HG03520 (cell line): ENCODE results near the gene NRARP.

Experiments used
- ATAC-seq: cut with Tn5 transposase; IDR thresholded peaks from one replicate; pipeline ENCODE4 v1.9.1; 2021; ENCODE audit warnings: mild to moderate bottlenecking, moderate library complexity; ENCODE audit not compliant: unreplicated experiment

NRARP gene

DNA sequence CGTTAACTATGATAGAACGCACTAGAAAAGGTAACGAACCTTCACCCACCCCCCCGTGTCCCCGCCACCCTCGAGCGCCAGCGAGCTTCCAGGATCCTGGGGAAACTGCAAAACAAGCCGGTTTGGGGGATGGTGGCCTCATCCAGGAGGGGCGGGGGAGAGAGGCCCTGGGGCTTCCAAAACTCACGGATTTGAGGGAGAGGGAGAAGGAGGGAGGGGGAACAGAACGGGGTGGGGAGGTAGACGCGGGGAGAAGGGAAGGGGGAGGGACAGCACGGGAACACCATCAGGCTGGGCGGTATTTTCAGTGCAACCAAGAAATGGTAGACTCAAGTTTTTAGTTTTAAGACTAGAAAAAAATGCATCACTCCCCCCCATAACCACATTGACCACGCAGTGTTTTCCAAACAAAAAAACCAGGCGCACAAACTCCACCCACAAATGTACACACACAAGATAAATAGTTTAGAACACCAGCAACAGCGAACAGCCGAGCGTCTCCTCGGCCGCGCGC lies 1.4 kb downstream of the NRARP start:
- ATAC-seq: no peak

GRCh38 chr9:137299938-137300337 lies 2.1 kb downstream of the NRARP start:
- no peak for ATAC-seq

- ATAC-seq: no peak
Measured at GRCh38 chr9:137299203-137299565, 2.9 kb downstream of the NRARP start.

DNA sequence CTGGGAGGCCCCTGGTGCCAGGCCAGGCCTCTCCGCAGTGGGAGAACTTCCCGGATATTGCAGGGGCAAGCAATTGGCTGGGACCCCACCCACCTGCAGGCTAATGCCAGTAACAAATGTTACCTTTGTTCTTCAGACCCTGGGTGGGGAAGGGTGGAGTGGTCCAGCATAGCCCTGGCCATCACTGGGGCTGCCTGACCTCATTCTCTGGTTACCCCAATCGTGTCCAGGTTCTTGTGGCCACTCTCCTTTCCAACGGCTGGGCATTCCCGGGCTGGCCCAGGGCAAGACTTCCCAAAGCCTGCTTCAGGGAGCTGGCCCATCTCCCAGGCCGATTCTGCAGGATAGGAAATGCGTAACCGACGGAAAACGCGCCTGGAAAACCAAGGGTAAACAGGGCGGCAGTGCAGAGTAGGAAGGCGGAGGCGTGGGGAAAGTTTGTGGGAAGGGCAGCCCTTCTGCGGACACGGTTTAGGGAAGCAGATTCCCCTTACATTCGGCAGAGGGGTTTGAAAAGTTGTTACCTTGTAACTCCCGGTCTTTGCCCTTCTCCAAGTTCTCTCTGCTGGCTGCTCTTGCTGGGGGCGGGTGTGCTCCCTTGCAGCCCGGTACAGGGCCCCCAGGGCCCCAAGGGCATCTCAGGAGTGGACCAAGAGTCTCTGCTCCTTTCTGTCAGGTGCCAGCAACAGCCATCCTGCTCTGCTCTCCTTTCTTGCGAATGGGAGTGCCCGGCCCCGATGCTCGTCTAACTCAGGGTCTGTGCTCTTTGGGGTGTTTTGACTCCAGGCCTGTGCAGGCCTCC lies 3.5 kb downstream of the NRARP start:
- ATAC-seq: no peak

DNA sequence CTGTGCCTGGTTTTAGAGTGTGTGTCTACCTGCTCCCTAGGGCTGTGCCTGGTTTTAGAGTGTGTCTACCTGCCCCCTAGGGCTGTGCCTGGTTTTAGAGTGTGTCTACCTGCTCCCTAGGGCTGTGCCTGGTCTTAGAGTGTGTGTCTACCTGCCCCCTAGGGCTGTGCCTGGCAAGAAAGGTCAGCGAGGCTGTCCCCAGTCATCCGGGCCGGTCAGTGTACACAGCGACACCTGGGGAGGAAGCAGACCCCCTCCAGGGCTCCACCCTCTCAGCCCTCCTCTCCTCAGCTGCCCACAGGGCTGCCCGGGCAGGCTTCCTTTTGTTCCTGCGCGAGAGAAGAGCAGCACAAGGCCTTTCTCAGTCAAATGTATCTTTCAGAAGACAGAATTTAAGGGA lies 4.1 kb downstream of the NRARP start:
- no peak for ATAC-seq

- no peak for ATAC-seq
Measured at GRCh38 chr9:137296670-137297664, 5.1 kb downstream of the NRARP start.

GRCh38 chr9:137295849-137296669 lies 6.0 kb downstream of the NRARP start:
- no peak for ATAC-seq

GRCh38 chr9:137295238-137295811 lies 6.7 kb downstream of the NRARP start:
- ATAC-seq: no peak

DNA sequence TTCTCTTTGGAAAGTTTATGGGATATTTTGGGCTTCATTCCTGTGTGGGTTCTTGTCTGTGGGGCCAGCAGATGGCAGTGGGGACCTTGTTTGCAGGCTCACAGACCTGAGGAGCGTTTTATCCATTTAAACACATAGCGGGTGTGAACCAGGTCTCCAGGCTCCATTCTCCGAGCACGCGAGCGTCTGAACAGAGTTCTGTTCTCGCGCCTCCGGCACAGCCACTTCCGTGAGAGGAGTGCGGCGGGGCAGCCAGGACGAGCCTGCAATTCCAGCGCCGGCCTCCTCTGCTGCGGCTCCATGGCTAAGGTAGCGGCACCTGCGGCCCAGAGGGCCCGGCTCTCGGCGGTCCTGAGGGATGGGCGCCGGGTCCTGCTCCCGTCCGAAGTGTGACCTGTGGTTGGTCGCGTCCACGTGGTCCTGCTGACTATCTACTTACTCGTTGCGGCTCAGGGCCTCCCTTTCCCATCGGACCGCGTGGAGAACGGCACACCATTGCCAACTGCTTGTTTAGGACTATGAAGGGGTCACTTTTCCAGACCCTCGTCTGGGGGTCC lies 7.3 kb downstream of the NRARP start:
- no peak for ATAC-seq

DNA sequence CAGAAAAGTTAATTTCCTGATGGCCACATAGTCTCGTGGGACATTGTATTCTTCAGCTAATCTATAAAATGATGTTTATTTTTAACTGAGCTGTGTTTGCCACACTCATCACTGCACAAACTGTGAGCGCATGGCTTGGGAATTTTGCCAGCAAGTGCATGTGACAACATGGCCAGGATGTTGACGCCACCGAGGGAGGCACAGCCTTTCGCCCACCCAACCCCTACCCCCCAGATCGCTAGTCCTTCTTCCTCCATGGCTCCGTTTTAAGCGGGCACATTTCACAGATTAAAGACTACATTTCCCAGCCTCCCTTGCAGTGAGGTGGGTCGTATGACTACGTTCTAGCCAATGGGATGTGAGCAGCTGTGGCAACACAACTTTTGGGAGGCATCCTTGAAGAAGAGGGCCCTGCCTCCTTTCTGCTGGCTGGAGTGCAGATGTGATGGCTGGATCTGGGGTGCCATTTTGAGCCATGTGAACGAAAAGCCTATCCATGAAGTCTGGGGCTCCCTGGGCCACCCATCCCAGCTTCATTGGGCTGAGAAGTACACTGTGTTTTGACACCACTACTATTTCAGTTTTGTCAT lies 7.9 kb downstream of the NRARP start:
- ATAC-seq: no peak

DNA sequence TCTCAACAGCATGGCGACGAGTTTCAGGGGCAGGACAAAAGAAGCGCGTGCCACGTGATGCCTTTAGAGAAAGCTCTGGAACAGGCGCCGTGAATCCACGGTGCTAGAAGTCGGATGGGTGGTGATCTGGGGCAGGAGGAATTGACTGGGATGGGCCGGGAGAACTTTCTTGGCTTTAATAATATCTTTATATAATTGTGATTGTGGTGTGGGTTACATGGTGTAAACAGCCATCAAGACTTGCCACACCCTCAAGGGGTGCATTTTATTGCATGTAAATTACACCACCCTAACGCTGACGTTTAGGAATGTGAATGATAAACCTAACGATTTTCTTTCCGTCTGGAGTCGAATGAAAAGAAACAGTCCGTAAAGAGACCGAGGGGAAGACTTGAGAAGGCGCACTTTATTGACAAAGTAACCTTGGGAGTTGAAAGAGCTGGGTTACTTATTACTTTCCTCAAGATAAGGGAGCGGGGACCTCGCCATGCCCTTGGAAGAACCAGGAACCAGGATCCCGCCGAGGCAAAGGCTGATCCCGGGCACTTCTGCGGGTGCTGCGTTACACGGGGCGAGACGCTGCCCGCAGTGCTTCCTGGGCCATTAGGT lies 8.5 kb downstream of the NRARP start:
- ATAC-seq: no peak

GRCh38 chr9:137293094-137293481 lies 9.0 kb downstream of the NRARP start:
- ATAC-seq: no peak

- ATAC-seq: no peak
Measured at GRCh38 chr9:137286975-137287383, 15.1 kb downstream of the NRARP start.

DNA sequence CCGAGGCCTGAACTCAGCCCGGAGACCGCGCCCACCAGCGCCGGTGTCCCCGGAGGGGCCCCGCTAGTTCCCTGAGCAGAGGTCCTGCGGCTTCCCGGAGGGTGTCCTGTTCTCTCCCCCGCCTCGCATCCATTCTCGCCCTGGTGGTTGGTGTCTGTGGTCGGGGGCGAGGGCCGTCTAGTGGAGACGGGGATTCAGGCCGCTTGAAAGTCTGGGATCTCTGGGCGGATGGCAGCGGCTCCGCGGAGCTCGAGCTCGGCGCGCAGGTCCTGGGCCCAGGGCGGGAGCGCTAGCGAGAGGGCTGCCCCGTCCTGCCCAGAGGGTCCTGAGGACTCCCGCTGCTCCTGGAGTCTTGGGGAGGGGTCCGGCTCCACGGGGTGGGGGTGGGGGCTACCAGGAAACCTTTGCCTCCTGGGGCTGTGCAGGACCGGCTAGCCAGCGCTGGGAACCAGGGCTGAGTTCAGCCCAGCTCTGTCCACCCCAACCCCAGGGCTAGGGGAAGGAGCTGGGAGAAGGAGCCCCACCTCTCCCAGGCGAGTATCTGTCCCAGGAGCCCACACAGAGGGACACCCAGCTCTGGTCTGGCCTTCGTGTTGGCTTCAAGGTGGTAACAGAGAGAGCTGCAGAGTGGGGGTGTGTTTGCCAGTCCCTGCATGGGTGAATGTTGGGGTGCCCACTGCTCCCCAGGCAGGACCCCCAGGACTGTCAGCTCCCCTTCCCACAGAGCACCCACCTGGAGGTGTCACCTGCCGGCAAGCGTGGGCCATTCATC lies 20.5 kb downstream of the NRARP start:
- ATAC-seq: no peak

DNA sequence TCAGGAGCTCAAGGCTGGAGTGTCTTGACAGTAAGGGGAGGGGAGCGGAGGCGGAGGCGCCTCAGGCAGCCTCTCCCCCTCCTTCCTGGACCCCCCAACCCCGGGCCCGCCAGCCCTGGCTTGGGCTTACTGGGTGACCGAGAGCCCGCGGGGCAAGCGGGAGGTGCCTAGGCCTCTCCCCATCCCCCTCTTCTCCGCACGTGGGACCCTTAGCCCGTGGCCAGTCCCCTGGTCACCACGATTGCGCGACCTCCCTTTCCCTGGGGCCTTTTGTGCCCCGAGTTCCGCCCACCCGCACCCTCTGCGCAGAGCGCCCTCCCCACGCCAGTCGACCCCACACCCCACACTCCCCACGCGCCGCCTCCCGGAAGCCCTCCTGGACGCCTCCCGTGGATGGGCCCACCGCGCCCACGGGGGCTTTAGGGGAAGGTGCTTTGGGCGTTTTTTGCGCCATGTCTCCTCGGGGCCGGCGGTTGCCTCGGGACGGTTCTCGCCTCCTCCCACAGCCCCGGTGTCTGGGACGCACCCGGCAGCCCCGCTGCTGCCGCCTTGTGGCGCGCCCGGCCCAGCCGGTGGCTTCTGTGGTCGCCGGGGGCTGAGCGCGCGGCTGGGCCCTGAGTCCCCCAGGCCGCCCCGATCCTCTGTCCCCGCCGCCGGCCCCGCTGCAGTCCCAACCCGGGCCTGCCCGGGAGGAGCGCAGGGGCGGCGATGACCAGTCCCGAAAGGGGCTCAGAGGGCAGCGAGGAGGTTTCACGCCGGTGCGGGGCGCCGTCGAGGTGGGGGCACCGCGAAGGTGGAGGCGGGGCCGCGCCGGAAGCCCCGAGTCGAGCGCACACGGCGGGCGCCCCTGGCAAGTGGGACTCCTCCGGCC lies 21.4 kb downstream of the NRARP start:
- no peak for ATAC-seq

DNA sequence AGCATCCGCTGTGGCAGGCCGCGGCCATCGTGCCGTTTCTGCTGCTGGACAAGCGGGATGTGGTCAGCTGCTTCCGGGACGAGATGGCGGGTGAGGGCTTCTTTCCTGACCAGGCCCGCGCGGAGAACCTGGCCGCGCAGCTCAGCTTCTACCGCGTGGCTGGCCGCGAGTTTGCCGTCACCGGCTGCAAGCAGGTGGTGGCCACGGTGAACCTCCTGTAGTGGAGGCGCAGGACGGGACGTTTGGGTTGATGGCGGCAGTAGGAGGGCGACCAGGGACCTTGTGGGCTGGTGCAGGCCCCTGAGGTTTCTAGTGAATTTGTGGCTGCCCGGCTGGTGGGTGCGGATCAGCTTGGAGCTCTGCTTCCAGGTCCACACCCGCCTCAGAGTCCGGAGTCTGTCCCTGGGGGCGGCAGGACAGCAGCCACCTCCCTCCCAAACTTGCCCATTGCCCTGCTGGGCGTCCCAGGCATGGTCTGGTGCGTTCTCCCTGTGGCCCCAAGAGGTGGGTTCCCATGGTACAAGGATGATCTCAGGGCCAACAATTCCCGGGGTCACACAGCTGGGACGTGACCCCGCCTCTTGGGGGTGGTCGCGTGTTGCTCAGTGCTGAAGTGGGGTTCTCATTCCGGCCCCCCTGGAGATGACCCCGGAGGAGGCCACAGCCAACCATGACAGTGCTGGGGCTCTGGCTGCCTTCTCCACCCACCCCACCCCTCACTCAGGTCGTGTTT lies 22.2 kb downstream of the NRARP start:
- no peak for ATAC-seq
